ENCODE results near the gene BBS9. TPM values are rescaled to one million over a fixed set of nuclear protein-coding genes. Genes with fewer than 3 reads are reported as not detected.
"Not testable (repeated sequence)": the region's sequence is repeated elsewhere in the genome, so short reads cannot be mapped to it uniquely, and the experiment has no call there.

Gene BBS9
- total RNA-seq, 1 donor from 2014 or later: 34.4 TPM

GRCh38 chr7:33500703-33501701 lies 371.6 kb downstream of the BBS9 start:
- peak; percentile 80 for DNase-seq

DNA sequence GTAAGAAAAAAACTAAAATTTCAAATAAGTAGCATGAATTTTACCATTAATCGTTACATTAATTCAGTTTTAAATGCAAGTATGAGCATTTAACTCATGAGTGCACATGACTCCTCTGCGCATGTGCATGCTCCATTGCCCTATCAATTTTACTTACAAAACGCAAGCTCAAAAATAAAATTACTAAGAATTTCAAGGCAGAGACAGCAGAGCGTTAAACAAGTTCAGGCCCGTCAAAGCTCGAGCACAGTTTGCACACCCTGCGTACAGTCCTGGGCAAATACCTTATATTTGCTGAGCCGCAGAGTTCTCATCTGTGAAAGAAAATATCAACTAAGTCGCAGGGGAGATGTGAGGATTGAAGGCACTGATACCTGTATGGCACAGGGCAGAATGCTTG lies 373.6 kb downstream of the BBS9 start:
- DNase-seq: peak; percentile 30

DNA sequence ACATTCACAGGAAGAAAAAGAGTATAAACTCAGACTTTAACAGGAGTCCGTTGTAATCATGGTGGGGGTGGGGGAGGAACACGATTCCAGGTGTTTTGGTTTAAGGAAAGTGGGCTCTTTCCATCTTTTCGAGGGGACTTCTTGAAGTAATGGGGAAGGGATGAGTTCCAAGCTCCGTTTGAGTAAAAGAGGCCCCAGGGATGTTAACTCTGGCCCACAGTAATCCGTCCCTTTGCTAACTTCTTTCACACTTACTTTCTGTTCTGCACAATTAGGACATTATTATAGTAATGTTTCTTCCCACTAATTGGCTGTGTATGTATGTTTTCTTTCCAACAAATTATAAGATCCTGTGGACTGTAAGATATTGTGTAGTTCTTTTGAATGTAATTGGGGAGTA lies 374.4 kb downstream of the BBS9 start:
- DNase-seq: peak; percentile 35

GRCh38 chr7:33504266-33504665 lies 374.9 kb downstream of the BBS9 start:
- DNase-seq: peak; percentile 40

DNA sequence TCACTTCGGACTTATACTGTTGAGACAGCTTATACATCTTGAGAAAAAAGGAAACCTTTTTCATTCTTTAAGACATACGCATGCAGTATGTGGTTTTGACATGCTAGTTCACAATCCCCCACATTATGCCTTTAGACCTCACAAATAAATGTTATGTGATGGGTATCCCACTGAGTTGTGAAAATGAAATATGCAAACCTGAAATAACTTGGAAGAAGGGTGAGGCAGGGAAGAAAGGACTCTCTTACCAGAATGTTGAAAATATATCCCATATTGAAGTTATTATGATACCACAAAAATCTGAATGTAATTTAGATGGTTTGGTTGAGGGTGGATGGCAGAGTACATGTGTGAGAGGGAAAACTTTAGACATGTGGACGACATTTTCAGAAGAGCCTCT lies 379.8 kb downstream of the BBS9 start:
- no peak for DNase-seq

GRCh38 chr7:33511778-33512177 lies 382.4 kb downstream of the BBS9 start:
- DNase-seq: no peak

GRCh38 chr7:33516568-33516967 lies 387.2 kb downstream of the BBS9 start:
- DNase-seq: no peak

GRCh38 chr7:33517191-33517590 lies 387.8 kb downstream of the BBS9 start:
- no peak for DNase-seq

- not testable (repeated sequence) for DNase-seq
These were observed 397.6 kb downstream of the BBS9 start for GRCh38 chr7:33527008-33527407.

DNA sequence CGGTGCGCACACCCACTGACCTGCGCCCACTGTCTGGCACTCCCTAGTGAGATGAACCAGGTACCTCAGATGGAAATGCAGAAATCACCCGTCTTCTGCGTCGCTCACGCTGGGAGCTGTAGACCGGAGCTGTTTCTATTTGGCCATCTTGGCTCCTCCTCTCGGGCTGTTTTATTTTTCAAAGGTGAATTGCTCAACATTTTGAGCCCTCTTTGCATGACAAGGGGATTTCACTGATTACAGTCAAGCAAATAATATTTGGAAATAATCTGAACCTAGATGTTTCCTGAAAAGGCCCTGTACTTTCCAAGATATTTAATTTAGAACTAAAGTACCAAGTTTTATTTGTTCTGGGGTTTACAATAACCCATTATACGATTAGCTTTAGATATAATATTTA lies 398.2 kb downstream of the BBS9 start:
- not testable (repeated sequence) for DNase-seq

DNA sequence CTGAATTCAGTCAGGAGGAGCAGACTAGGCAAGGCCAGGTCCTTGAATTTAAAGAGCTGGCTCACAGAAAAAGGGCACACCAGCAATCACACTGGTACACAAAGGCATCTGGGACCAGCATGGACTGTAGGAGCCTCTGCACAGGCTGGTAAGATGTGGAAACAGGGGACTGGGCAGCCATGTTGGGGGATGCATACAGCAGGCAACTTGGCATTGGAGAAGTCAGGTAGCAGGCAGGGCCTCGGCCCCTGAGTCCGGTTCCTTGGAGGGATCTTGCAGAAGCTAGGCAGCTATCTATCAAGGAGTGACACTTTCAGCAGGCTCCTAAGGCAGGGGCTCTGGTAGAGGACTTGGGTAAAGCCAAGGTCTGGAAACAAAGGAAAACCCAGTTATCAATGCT lies 399.7 kb downstream of the BBS9 start:
- no peak for DNase-seq

DNA sequence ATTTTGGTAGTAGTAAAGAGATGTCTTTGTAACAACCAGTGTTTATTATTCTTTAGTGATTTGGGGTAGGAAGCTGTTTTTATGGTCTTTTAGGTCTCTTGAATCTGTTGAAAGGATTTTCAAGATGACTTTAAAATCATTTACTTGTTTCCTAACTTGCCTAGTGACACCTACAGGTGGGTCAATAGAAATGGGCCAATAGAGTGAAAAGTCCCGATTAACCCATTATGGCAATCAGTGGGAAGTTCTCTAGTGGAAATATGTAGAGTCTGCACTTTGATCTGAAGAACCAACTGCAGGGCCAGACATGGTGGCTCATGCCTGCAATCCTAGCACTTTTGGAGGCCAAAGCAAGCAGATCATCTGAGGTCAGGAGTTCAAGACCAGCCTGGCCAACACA lies 401.3 kb downstream of the BBS9 start:
- no peak for DNase-seq

DNA sequence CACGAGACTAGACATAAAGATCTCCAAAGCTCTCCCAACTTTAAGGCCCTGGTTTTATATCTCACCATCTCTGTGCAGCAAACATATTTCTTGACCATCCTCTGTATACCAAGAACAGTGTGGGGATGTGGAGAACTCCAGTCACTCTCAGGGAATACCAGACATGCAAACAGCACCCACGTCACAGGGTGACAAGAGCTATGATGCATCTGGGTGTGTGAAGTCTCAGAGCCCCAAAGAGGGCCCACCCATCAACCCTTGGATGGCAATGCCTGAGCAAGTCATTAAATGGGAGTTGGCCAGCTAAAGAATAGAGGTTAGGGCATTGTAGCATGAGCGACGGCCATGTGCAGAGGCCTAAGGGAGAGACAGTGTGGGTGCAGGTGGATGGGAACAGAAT lies 402.5 kb downstream of the BBS9 start:
- no peak for DNase-seq

DNA sequence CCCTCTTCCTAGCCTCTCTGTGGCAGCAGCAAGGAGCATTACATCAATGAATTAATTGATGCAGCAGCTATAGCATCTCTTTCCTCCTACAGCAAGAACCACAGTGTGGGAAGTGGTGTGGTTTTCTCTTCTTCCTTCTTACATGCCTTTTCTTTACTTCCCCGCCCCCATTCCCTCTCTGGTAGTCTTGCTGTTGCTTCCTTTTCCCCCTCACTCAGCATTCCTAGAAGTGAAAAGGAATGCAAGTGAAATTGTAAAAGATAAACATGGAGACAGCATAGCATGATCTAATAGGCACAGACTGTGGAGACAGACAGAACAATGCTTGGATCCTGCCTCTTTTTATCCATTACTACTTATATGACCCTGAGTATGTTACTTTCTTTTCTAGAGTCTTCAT lies 405.5 kb downstream of the BBS9 start:
- DNase-seq: no peak

DNA sequence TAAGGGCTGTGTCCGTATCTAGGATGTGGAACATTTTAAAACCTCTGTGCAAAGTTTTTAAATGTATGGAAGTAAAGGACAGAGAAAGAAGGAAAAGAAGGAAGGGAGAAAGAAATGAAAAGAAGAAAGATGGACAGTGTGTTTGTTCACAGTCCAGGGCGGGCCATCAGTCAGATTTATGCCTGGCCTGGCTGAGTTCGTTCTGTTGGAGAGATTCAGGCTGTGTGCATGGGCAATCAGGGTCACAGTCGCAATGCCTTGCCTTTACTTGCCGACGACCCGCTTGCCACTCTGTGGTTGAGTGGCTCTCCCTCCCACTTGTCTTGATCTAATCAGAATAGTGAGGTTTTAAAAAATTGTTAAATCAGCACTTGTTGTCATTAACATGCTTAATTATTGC lies 406.6 kb downstream of the BBS9 start:
- no peak for DNase-seq

- no peak for DNase-seq
These were observed 407.2 kb downstream of the BBS9 start for GRCh38 chr7:33536398-33537103.

- no peak for DNase-seq
These were observed 407.7 kb downstream of the BBS9 start for GRCh38 chr7:33537104-33537477.

- no peak for DNase-seq
These were observed 409.8 kb downstream of the BBS9 start for GRCh38 chr7:33539198-33539597.

- DNase-seq: peak; percentile 65
These were observed 410.5 kb downstream of the BBS9 start for GRCh38 chr7:33539659-33540400.

DNA sequence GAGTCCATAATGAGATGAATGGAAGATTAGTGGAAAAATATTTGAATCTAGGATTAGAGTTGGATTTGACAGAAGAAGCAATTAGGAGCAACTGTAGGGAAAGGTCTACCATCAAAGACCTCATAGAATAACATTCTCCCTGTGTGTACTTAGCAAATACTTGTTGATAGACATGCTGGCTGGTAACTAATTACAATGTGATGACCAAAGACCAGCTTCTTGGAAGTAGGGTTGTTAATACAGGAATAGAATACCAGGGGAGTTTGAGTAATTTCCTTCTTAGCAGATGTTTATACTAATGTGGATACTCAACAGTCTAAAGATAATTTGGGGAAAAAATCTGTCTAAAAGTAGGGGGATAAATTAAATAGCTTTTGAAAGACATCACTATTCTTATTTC lies 418.5 kb downstream of the BBS9 start:
- DNase-seq: no peak

DNA sequence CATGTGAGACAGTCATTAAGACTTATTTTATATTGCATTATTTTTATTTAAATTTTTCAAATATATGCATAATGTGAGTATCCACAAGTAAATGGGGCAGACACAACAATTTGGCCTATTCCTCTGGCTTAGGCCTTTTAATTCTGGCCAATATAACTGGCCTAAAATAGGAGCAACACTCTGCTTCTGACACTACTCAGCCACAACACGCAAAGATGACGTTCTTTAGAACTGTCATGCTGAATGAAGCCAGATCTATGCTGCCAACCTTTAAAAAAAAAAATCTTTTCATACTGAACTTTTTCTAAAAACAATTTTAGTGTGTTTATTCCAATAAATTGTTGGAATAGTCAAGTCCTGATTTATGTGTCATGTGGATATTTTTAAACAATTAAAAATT lies 421.0 kb downstream of the BBS9 start:
- DNase-seq: no peak

GRCh38 chr7:33550979-33551378 lies 421.6 kb downstream of the BBS9 start:
- DNase-seq: no peak

DNA sequence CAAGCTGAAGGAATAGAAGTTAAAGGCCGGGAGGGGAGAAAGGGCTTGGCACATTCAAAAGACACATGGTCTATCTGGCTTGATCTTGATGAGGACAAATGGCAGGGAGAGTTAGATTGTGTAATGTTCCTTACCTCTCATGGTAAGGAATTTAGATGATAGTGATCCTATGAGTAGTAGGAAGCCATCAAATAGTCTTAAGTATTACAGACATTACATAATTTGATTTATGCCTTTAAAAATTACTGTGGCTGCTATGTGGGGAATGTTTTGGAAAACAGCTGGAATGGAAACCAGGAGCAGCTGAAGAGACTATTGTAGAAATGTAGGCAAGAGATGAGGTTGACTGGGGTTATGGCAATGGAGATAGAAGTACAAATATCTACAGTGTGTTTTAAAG lies 424.7 kb downstream of the BBS9 start:
- DNase-seq: no peak
